Keratinocyte (primary cell): Measurements from ENCODE around the gene SSTR3.

Experiments used
- EZH2 ChIP-seq: IDR thresholded peaks from one replicate; pipeline ENCODE4 v1.6.1; 2012; ENCODE audit warnings: inconsistent platforms, mild to moderate bottlenecking, low read length, moderate library complexity
- TF ChIP-seq, protein P1 (sequence below), 3 experiments: IDR thresholded peaks in 1 of 3; conservative IDR thresholded peaks in 1 of 3; optimal IDR thresholded peaks in 1 of 3; 2 replicates in 2 of 3; 3 replicates in 1 of 3; pipeline versions ENCODE3 to v1.5.1; 2011; ENCODE audit warnings: low read length in 3 of 3, mild to moderate bottlenecking in 3 of 3, moderate library complexity in 2 of 3, control low read depth in 1 of 3, inconsistent platforms in 1 of 3; ENCODE audit not compliant: insufficient read depth in 2 of 3; ENCODE audit errors: extremely low read depth in 1 of 3

- TF ChIP-seq, protein P1, sequence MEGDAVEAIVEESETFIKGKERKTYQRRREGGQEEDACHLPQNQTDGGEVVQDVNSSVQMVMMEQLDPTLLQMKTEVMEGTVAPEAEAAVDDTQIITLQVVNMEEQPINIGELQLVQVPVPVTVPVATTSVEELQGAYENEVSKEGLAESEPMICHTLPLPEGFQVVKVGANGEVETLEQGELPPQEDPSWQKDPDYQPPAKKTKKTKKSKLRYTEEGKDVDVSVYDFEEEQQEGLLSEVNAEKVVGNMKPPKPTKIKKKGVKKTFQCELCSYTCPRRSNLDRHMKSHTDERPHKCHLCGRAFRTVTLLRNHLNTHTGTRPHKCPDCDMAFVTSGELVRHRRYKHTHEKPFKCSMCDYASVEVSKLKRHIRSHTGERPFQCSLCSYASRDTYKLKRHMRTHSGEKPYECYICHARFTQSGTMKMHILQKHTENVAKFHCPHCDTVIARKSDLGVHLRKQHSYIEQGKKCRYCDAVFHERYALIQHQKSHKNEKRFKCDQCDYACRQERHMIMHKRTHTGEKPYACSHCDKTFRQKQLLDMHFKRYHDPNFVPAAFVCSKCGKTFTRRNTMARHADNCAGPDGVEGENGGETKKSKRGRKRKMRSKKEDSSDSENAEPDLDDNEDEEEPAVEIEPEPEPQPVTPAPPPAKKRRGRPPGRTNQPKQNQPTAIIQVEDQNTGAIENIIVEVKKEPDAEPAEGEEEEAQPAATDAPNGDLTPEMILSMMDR (optimal IDR thresholded peaks at IDR 0.05 in 1 of 3, IDR thresholded peaks at IDR 0.05 in 1 of 3, conservative IDR thresholded peaks at IDR 0.05 in 1 of 3; ENCODE audit: extremely low read depth in 1 of 3, insufficient read depth in 2 of 3, low read length in 3 of 3) = no peak
- TF ChIP-seq EZH2 = no peak
Observed at GRCh38 chr22:37171662-37172061, 40.6 kb downstream of the SSTR3 start.
